Activated CD4-positive, CD25-positive, alpha-beta regulatory T cell treated with anti-CD3 and anti-CD28 coated beads, Interleukin-2, amount 50 U/mL, for 16 hours (primary cell): ENCODE data around the gene PRR5.

Source experiments
- DNase-seq: peaks from one replicate; pipeline ENCODE4 v3.0.0-alpha.2; 2020; ENCODE audit warnings: low read depth, low spot score

PRR5 gene

GRCh38 chr22:44755417-44755816, 53.4 kb downstream of the PRR5 start:
- no peak for DNase-seq

- no peak for DNase-seq
Measured at GRCh38 chr22:44755956-44756361, 54.0 kb downstream of the PRR5 start.

GRCh38 chr22:44758344-44758973, 56.5 kb downstream of the PRR5 start:
- no peak for DNase-seq

GRCh38 chr22:44759001-44759400, 57.0 kb downstream of the PRR5 start:
- DNase-seq: no peak

- no peak for DNase-seq
Measured at GRCh38 chr22:44759430-44760310, 57.7 kb downstream of the PRR5 start.

GRCh38 chr22:44760476-44760875, 58.5 kb downstream of the PRR5 start:
- no peak for DNase-seq

- no peak for DNase-seq
Measured at GRCh38 chr22:44761025-44761424, 59.0 kb downstream of the PRR5 start.

GRCh38 chr22:44764373-44764772, 62.4 kb downstream of the PRR5 start:
- no peak for DNase-seq

GRCh38 chr22:44764974-44765373, 63.0 kb downstream of the PRR5 start:
- DNase-seq: no peak

- DNase-seq: no peak
Measured at GRCh38 chr22:44765571-44766285, 63.7 kb downstream of the PRR5 start.

- DNase-seq: no peak
Measured at GRCh38 chr22:44773082-44773481, 71.1 kb downstream of the PRR5 start.

- DNase-seq: no peak
Measured at GRCh38 chr22:44775862-44776261, 73.9 kb downstream of the PRR5 start.

GRCh38 chr22:44776605-44777363, 74.8 kb downstream of the PRR5 start:
- DNase-seq: no peak

GRCh38 chr22:44777364-44777755, 75.4 kb downstream of the PRR5 start:
- no peak for DNase-seq

GRCh38 chr22:44780876-44781449, 79.0 kb downstream of the PRR5 start:
- no peak for DNase-seq

- DNase-seq: no peak
Measured at GRCh38 chr22:44782363-44782963, 80.5 kb downstream of the PRR5 start.

GRCh38 chr22:44783091-44783490, 81.1 kb downstream of the PRR5 start:
- DNase-seq: no peak

GRCh38 chr22:44783581-44783980, 81.6 kb downstream of the PRR5 start:
- DNase-seq: no peak

- DNase-seq: no peak
Measured at GRCh38 chr22:44786136-44786535, 84.1 kb downstream of the PRR5 start.

- DNase-seq: no peak
Measured at GRCh38 chr22:44786610-44787009, 84.6 kb downstream of the PRR5 start.
